SK-N-SH (cell line): ENCODE measurements around the gene RCSD1. TPM values are rescaled to one million over a fixed set of nuclear protein-coding genes. Genes with fewer than 3 reads are reported as not detected.

Experiments used
- CTCF ChIA-PET: fragments of 300-600, 350-600 bp; formaldehyde crosslinking; extraction: SDS; loops from one replicate; lab custom pipeline; 2021; lab: Yijun Ruan, JAX
- POLR2A ChIA-PET: fragments of 350-600 bp; sonication (Branson Sonifier 250); formaldehyde crosslinking; extraction: SDS; loops from one replicate; lab custom pipeline; 2020; ENCODE audit warnings: antibody characterized with exemption, inconsistent platforms; lab: Yijun Ruan, JAX
- DNase-seq: peaks from one replicate; pipeline ENCODE4 v3.0.0; 2012
- H2AFZ ChIP-seq: fragments of 200-600 bp; sonication (generic); 2 replicates; pipeline ENCODE4 v1.8.1; 2016; ENCODE audit warnings: antibody characterized with exemption, mild to moderate bottlenecking, low read depth
- H3F3A ChIP-seq: fragments of 200-600 bp; sonication (generic); replicated peaks from 2 replicates; pipeline ENCODE3; 2016; ENCODE audit warnings: antibody characterized with exemption, mild to moderate bottlenecking; ENCODE audit not compliant: insufficient read depth
- H3K27ac ChIP-seq, 2 experiments: fragments of 200-500 bp in 1 of 2; fragments of 200-600 bp in 1 of 2; sonication (Bioruptor generic) in 1 of 2; sonication (generic), shearing (Covaris generic) in 1 of 2; 2 replicates each; pipeline versions ENCODE4 v1.5.1 to v1.6.1; 2014 to 2016; ENCODE audit warnings: low read depth in 2 of 2, inconsistent platforms in 1 of 2, low read length in 1 of 2, mild to moderate bottlenecking in 1 of 2, mixed read lengths in 1 of 2
- H3K27me3 ChIP-seq: fragments of 200-600 bp; sonication (generic), shearing (Covaris generic); 2 replicates; pipeline ENCODE4 v1.6.1; 2016; ENCODE audit warnings: mixed run types; ENCODE audit not compliant: insufficient read depth
- H3K36me3 ChIP-seq, 2 experiments: fragments of 200-500 bp in 1 of 2; fragments of 200-600 bp in 1 of 2; sonication (Bioruptor generic) in 1 of 2; sonication (generic) in 1 of 2; replicated peaks in 1 of 2; 2 replicates each; pipeline versions ENCODE3 to v1.5.1; 2014 to 2016; ENCODE audit warnings: low read length in 1 of 2, mild to moderate bottlenecking in 1 of 2; ENCODE audit not compliant: insufficient read depth in 2 of 2, control insufficient read depth in 1 of 2
- H3K4me1 ChIP-seq, 2 experiments: fragments of 200-500 bp in 1 of 2; fragments of 200-600 bp in 1 of 2; sonication (Bioruptor generic) in 1 of 2; sonication (generic), shearing (Covaris generic) in 1 of 2; 2 replicates each; pipeline versions ENCODE4 v1.5.1 to v1.6.1; 2014 to 2016; ENCODE audit warnings: low read depth in 1 of 2, low read length in 1 of 2, mixed run types in 1 of 2; ENCODE audit not compliant: insufficient read depth in 2 of 2, control insufficient read depth in 1 of 2
- H3K4me2 ChIP-seq: fragments of 200-600 bp; sonication (generic), shearing (Covaris generic); 2 replicates; pipeline ENCODE4 v1.6.1; 2017; ENCODE audit warnings: mixed run types
- H3K4me3 ChIP-seq, 2 experiments: fragments of 200-500 bp in 1 of 2; fragments of 200-600 bp in 1 of 2; sonication (Bioruptor generic) in 1 of 2; sonication (generic), shearing (Covaris generic) in 1 of 2; 2 replicates each; pipeline versions ENCODE4 v1.5.1 to v1.8.1; 2014 to 2016; ENCODE audit warnings: low read depth in 2 of 2, inconsistent platforms in 1 of 2, low read length in 1 of 2, mild to moderate bottlenecking in 1 of 2, mixed read lengths in 1 of 2, moderate library complexity in 1 of 2
- H3K79me2 ChIP-seq: fragments of 200-600 bp; sonication (generic); 2 replicates; pipeline ENCODE4 v1.8.1; 2017; ENCODE audit warnings: mild to moderate bottlenecking; ENCODE audit not compliant: insufficient read depth
- H3K9ac ChIP-seq: fragments of 200-600 bp; sonication (generic); 2 replicates; pipeline ENCODE4 v1.6.1; 2017; ENCODE audit warnings: mixed run types
- H3K9me2 ChIP-seq: fragments of 200-600 bp; sonication (generic); 2 replicates; pipeline ENCODE4 v1.6.1; 2017; ENCODE audit warnings: mixed run types
- H3K9me3 ChIP-seq: fragments of 200-600 bp; sonication (generic); 2 replicates; pipeline ENCODE4 v1.6.1; 2017; ENCODE audit warnings: mixed run types, mild to moderate bottlenecking, moderate library complexity
- H4K20me1 ChIP-seq: fragments of 200-600 bp; sonication (generic); 2 replicates; pipeline ENCODE4 v1.6.1; 2017; ENCODE audit warnings: mild to moderate bottlenecking, mixed run types; ENCODE audit not compliant: insufficient read depth
- ELF1 ChIP-seq: IDR thresholded peaks from 2 replicates; pipeline ENCODE4 v1.4.0; 2012
- EP300 ChIP-seq, 2 experiments: IDR thresholded peaks; 2 replicates each; pipeline versions ENCODE4 v1.4.0 to v1.6.1; 2012; ENCODE audit warnings: borderline replicate concordance in 1 of 2, low read depth in 1 of 2, low read length in 1 of 2
- GATA2 ChIP-seq: sonication (generic); formaldehyde crosslinking; IDR thresholded peaks from 2 replicates; pipeline ENCODE4 v1.5.0; 2020; ENCODE audit warnings: mild to moderate bottlenecking, missing genetic modification reagents
- JUND ChIP-seq: IDR thresholded peaks from 2 replicates; pipeline ENCODE4 v1.4.0; 2012
- MAX ChIP-seq: IDR thresholded peaks from 2 replicates; pipeline ENCODE4 v1.4.0; 2012; ENCODE audit warnings: low read depth
- MXI1 ChIP-seq: IDR thresholded peaks from 2 replicates; pipeline ENCODE4 v1.6.1; 2012; ENCODE audit warnings: mild to moderate bottlenecking, low read depth, low read length, improper control_type of control experiment
- NFIC ChIP-seq: IDR thresholded peaks from 2 replicates; pipeline ENCODE4 v1.4.0; 2012; ENCODE audit warnings: borderline replicate concordance
- POLR2AphosphoS5 ChIP-seq: IDR thresholded peaks from 2 replicates; pipeline ENCODE4 v1.6.1; 2012; ENCODE audit warnings: low read depth, low read length
- RCOR1 ChIP-seq: fragments of 150-350 bp; IDR thresholded peaks from 2 replicates; pipeline ENCODE4 v1.6.1; 2017; ENCODE audit warnings: antibody characterized with exemption, low read length
- REST ChIP-seq: IDR thresholded peaks from 2 replicates; pipeline ENCODE4 v1.6.1; 2012; ENCODE audit warnings: mild to moderate bottlenecking, low read depth, low read length, moderate library complexity
- SIN3A ChIP-seq: IDR thresholded peaks from 2 replicates; pipeline ENCODE4 v1.6.1; 2012; ENCODE audit warnings: low read depth, mild to moderate bottlenecking, low read length, moderate library complexity, borderline replicate concordance
- TEAD4 ChIP-seq: IDR thresholded peaks from 2 replicates; pipeline ENCODE4 v1.4.0; 2012; ENCODE audit warnings: mild to moderate bottlenecking, borderline replicate concordance; ENCODE audit not compliant: insufficient read depth
- YY1 ChIP-seq: IDR thresholded peaks from 2 replicates; pipeline ENCODE4 v1.4.0; 2012; ENCODE audit warnings: low read depth, mild to moderate bottlenecking
- WGBS: methylation state at CpG from one replicate; pipeline ENCODE4 v1.1.6; 2017; ENCODE audit warnings: low lambda C conversion rate; 5-methylcytosine and 5-hydroxymethylcytosine counted together
- polyA plus RNA-seq, 3 experiments: library from polyadenylated mRNA; depleted of rRNA; stranded (reverse); fragments of >200 nt; gene quantifications; 2 replicates each; pipeline ENCODE4 v1.2.3, GENCODE V29; 2012
- TF ChIP-seq, protein P1 (sequence below): fragments of 200-600 bp; sonication (generic); IDR thresholded peaks from 2 replicates; pipeline ENCODE4 v1.6.1; 2017; ENCODE audit warnings: antibody characterized with exemption, mild to moderate bottlenecking, moderate library complexity
- TF ChIP-seq, protein P2 (sequence below): IDR thresholded peaks from 2 replicates; pipeline ENCODE4; 2012
- TF ChIP-seq, protein P3 (sequence below): IDR thresholded peaks from 2 replicates; pipeline ENCODE4 v1.4.0; 2012; ENCODE audit warnings: low read depth, borderline replicate concordance

The RCSD1 gene
- polyA plus RNA-seq, 1 of the 3 experiments (the other 2 are of a cell fraction) = 0.02 TPM

DNA sequence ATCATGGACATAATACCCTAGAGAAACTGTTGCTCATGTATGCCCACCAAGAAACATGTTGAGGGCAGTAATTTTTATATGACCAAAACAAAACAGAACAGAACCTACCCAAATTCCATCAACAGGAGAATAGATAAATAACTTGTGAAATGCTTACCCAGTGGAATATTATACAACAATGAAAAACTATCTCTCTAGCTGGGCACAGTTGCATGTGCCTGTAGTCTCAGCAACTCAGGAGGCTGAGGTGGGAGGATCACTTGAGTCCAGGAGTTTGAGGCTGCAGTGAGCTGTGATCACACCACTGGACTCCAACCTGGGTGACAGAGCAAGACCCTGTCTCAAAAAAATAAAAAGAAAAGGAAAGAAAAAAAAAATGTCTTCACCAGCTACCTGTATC lies 37.6 kb upstream of the RCSD1 start:
- DNase-seq = no peak
- no peaks in the 10 kb centered on the region for H3K9me2 ChIP-seq
- peaks cover 3% of the 10 kb centered on the region; the same call in 1 of the 2 replicates for H3K27me3 ChIP-seq
- no peaks in the 10 kb centered on the region for H4K20me1 ChIP-seq
- H3K4me1 ChIP-seq = no peaks in the 10 kb centered on the region; a peak in 1 of 4 replicates
- no peaks in the 10 kb centered on the region for H3F3A ChIP-seq
- no peaks in the 10 kb centered on the region for H3K9me3 ChIP-seq
- H3K4me2 ChIP-seq = no peak overlapping the region
- H3K9ac ChIP-seq = no peak overlapping the region
- TF ChIP-seq EP300 (IDR thresholded peaks at IDR 0.05; ENCODE audit: borderline replicate concordance in 1 of 2, low read depth in 1 of 2, low read length in 1 of 2) = no peak
- TF ChIP-seq TEAD4 = no peak
- no peak for TF ChIP-seq SIN3A
- no peak for TF ChIP-seq REST
- TF ChIP-seq GATA2 (CRISPR knock-in tag) = no peak
- TF ChIP-seq, protein P1, sequence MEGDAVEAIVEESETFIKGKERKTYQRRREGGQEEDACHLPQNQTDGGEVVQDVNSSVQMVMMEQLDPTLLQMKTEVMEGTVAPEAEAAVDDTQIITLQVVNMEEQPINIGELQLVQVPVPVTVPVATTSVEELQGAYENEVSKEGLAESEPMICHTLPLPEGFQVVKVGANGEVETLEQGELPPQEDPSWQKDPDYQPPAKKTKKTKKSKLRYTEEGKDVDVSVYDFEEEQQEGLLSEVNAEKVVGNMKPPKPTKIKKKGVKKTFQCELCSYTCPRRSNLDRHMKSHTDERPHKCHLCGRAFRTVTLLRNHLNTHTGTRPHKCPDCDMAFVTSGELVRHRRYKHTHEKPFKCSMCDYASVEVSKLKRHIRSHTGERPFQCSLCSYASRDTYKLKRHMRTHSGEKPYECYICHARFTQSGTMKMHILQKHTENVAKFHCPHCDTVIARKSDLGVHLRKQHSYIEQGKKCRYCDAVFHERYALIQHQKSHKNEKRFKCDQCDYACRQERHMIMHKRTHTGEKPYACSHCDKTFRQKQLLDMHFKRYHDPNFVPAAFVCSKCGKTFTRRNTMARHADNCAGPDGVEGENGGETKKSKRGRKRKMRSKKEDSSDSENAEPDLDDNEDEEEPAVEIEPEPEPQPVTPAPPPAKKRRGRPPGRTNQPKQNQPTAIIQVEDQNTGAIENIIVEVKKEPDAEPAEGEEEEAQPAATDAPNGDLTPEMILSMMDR = no peak
- TF ChIP-seq ELF1 = no peak
- no peak for TF ChIP-seq JUND
- TF ChIP-seq, protein P2, sequence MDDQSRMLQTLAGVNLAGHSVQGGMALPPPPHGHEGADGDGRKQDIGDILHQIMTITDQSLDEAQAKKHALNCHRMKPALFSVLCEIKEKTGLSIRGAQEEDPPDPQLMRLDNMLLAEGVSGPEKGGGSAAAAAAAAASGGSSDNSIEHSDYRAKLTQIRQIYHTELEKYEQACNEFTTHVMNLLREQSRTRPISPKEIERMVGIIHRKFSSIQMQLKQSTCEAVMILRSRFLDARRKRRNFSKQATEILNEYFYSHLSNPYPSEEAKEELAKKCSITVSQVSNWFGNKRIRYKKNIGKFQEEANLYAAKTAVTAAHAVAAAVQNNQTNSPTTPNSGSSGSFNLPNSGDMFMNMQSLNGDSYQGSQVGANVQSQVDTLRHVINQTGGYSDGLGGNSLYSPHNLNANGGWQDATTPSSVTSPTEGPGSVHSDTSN = no peak
- TF ChIP-seq MXI1 = no peak
- no peak for TF ChIP-seq NFIC
- H3K79me2 ChIP-seq = no peaks in the 10 kb centered on the region
- no peak overlapping the region for H3K27ac ChIP-seq
- H3K4me3 ChIP-seq = no peak overlapping the region
- ChIA-PET POLR2A (no interaction called here), CTCF (interaction anchor here (1.8 kb wide), 1 partner anchor 95 kb away, joined by 5 read pairs; no protein-coding TSS in a partner anchor)
- no peak overlapping the region for H2AFZ ChIP-seq
- no peaks in the 10 kb centered on the region for H3K36me3 ChIP-seq

DNA sequence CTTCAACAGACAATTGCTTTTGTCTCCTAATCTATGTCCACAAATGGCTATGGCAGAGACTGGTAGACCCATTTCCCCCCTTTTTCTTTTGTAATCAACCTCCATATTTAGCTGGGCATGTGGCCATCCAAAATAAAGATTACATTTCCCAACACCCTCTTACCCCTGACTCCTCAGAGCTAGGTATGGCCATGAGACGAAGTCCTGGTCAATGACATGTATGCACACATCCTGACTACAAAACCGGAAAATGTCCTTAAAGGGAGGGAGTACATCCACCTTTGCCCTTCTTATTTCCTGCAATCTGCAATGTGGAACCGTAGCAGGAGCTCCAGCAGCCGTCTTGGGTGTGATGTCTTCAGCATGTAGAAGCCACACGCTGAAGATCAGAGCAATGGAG lies 36.2 kb upstream of the RCSD1 start:
- Histone ChIP-seq H3F3A (no peaks in the 10 kb centered on the region), H3K27ac (no peak overlapping the region), H3K4me2 (no peak overlapping the region), H3K4me1 (no peaks in the 10 kb centered on the region; a peak in 1 of 4 replicates), H3K9me2 (no peaks in the 10 kb centered on the region), H4K20me1 (no peaks in the 10 kb centered on the region), H3K9ac (no peak overlapping the region), H3K9me3 (no peaks in the 10 kb centered on the region), H3K27me3 (peaks cover 3% of the 10 kb centered on the region; the same call in 1 of the 2 replicates)
- CTCF ChIA-PET = interaction anchor here (0.6 to 2.6 kb wide), 3 partner anchors 23 to 93 kb away, joined by 3 to 19 read pairs (median 4); no protein-coding TSS in a partner anchor
- no peak for TF ChIP-seq TEAD4
- TF ChIP-seq POLR2AphosphoS5 = no peak
- TF ChIP-seq, protein P3, sequence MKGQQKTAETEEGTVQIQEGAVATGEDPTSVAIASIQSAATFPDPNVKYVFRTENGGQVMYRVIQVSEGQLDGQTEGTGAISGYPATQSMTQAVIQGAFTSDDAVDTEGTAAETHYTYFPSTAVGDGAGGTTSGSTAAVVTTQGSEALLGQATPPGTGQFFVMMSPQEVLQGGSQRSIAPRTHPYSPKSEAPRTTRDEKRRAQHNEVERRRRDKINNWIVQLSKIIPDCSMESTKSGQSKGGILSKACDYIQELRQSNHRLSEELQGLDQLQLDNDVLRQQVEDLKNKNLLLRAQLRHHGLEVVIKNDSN = no peak
- no peak for TF ChIP-seq REST
- no peak for TF ChIP-seq RCOR1
- TF ChIP-seq MAX = no peak
- no peak for TF ChIP-seq NFIC
- no peak for TF ChIP-seq YY1
- TF ChIP-seq, all 33 proteins: peak for 0
- no peak overlapping the region for H2AFZ ChIP-seq
- POLR2A ChIA-PET = no interaction called here
- no peak overlapping the region for H3K4me3 ChIP-seq
- DNase-seq = no peak
- WGBS = 63% methylated on average over 5 of the region's 5 CpGs
- H3K79me2 ChIP-seq = no peaks in the 10 kb centered on the region
- H3K36me3 ChIP-seq = no peaks in the 10 kb centered on the region
